SK-N-MC (cell line): ENCODE results near the gene MOB4.

Experiments
- EZH2 ChIP-seq: fragments of 200-600 bp; sonication (generic); IDR thresholded peaks from one replicate; pipeline ENCODE4 v1.6.1; 2017; ENCODE audit warnings: antibody characterized with exemption
- POLR2AphosphoS5 ChIP-seq: IDR thresholded peaks from 2 replicates; pipeline ENCODE4 v1.6.1; 2012; ENCODE audit warnings: mild to moderate bottlenecking, low read depth, low read length, borderline replicate concordance

GRCh38 chr2:197571627-197572271, 55.9 kb downstream of the MOB4 start:
- no peak for TF ChIP-seq POLR2AphosphoS5
- TF ChIP-seq EZH2 = no peak
